Activated CD4-positive, alpha-beta T cell treated with anti-CD3 and anti-CD28 coated beads, Interleukin-2, amount 50 U/mL, for 24 hours (primary cell): ENCODE results near the gene EPHA6.
"Not testable (repeated sequence)": the region's sequence is repeated elsewhere in the genome, so short reads cannot be mapped to it uniquely, and the experiment has no call there.

ENCODE experiments used
- DNase-seq, 2 donors: peaks; one replicate each; pipeline ENCODE4 v3.0.0-alpha.2; 2020; ENCODE audit warnings: low read depth in 1 of 2, low spot score in 1 of 2

Gene EPHA6

GRCh38 chr3:97265237-97266005 is 451.0 kb downstream of the EPHA6 start:
- no peak for DNase-seq

- DNase-seq: no peak
Measured at GRCh38 chr3:97269202-97269601, 454.8 kb downstream of the EPHA6 start.

GRCh38 chr3:97276879-97277550 is 462.6 kb downstream of the EPHA6 start:
- not testable (repeated sequence) for DNase-seq

- DNase-seq: no peak
Measured at GRCh38 chr3:97277708-97278107, 463.3 kb downstream of the EPHA6 start.

GRCh38 chr3:97278506-97278905 is 464.1 kb downstream of the EPHA6 start:
- DNase-seq: no peak

- DNase-seq: no peak
Measured at GRCh38 chr3:97291901-97292300, 477.5 kb downstream of the EPHA6 start.

GRCh38 chr3:97293596-97294131 is 479.3 kb downstream of the EPHA6 start:
- no peak for DNase-seq

GRCh38 chr3:97297032-97297431 is 482.6 kb downstream of the EPHA6 start:
- no peak for DNase-seq

GRCh38 chr3:97301114-97301513 is 486.7 kb downstream of the EPHA6 start:
- no peak for DNase-seq

- no peak for DNase-seq
Measured at GRCh38 chr3:97306226-97306625, 491.8 kb downstream of the EPHA6 start.

- no peak for DNase-seq
Measured at GRCh38 chr3:97338375-97338774, 524.0 kb downstream of the EPHA6 start.

GRCh38 chr3:97340940-97341339 is 526.5 kb downstream of the EPHA6 start:
- no peak for DNase-seq

GRCh38 chr3:97347780-97348179 is 533.4 kb downstream of the EPHA6 start:
- DNase-seq: no peak

- DNase-seq: no peak
Measured at GRCh38 chr3:97350971-97351370, 536.6 kb downstream of the EPHA6 start.

- no peak for DNase-seq
Measured at GRCh38 chr3:97353176-97353575, 538.8 kb downstream of the EPHA6 start.

- no peak for DNase-seq
Measured at GRCh38 chr3:97359977-97360376, 545.6 kb downstream of the EPHA6 start.

GRCh38 chr3:97360804-97361203 is 546.4 kb downstream of the EPHA6 start:
- DNase-seq: no peak

- DNase-seq: no peak
Measured at GRCh38 chr3:97384583-97384982, 570.2 kb downstream of the EPHA6 start.

- no peak for DNase-seq
Measured at GRCh38 chr3:97388774-97389173, 574.4 kb downstream of the EPHA6 start.

GRCh38 chr3:97389936-97390335 is 575.5 kb downstream of the EPHA6 start:
- no peak for DNase-seq

GRCh38 chr3:97391167-97391566 is 576.8 kb downstream of the EPHA6 start:
- DNase-seq: no peak

GRCh38 chr3:97409612-97410011 is 595.2 kb downstream of the EPHA6 start:
- no peak for DNase-seq
